Activated CD8-positive, alpha-beta memory T cell treated with anti-CD3 and anti-CD28 coated beads, Interleukin-2, amount 50 U/mL, for 48 hours (primary cell): Measurements from ENCODE around the gene CDH23.

Source experiments
- DNase-seq: peaks from one replicate; pipeline ENCODE4 v3.0.0-alpha.2; 2020

CDH23 gene

DNA sequence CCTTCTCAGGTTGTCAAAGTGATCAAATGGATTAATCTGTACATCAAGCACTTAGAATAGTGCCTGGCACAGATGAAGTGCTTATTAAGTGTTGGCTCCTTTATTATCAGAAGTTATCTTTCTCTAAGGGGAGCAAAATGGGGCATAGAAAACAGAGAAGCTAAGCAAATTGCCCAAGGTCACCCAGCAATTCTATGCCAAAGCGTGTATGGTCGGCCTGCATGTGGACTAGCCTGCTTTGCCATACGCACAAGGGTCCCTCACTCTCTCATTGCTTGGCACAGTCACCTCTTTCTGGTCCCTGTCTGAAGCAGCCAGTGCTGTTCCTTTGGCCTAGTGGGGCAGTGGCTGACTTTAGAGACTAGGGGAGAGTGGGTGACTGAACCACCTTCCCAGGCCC lies 45.3 kb downstream of the CDH23 start:
- DNase-seq, result no peak

DNA sequence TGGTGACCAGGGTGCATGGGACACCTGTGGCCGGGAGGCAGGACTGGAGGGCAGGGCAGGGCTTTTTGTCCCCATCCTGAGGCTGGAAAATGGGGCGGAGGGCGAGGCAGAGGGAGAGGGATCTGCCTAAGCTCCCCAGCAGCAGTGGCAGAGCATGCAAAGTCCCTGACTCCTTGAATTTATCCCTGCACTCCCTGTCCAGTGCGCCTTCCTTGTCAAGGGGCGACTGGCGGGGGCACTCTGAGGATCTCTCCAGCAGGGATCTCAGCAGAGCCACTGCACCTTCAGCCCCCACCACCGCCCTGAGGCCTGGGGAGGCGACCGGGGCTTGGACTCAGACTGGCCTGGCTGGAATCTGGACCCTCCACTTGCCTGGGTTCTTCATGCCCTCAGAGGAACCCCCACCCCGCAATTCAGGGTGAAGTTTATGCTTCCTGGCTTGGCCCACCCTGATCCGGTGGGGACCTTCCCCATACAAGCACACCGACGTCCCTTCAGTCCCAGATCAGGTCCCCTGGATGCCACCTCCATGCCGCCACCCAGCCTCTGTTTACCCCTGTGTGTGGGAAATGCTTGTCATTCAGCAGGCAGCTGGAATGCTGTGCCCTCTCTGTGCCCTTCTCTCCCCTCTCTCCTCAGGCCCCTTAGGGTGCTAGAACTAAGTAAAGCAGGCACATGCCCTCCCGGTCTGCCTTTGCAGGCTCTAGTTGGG lies 46.3 kb downstream of the CDH23 start:
- DNase-seq, result no peak

DNA sequence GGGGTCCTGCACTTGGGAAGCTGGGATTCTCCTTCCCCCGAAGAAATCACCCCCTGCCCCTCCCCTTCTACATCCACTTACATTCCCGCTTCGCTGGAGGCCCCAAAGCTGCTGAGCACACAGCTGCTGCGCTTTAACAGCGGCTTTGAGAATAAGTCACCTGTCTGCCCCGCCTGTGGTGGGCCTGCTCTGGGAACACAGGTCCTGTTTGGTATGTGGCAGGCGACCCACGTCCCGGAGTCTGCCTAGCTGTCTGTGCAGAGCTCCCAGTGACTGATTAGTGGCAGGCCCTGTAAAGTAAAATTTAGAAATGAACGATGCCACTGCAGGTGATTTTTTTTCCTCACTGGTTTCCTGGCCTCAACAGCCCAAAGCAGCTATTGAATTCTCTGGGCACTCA lies 47.0 kb downstream of the CDH23 start:
- no peak for DNase-seq

DNA sequence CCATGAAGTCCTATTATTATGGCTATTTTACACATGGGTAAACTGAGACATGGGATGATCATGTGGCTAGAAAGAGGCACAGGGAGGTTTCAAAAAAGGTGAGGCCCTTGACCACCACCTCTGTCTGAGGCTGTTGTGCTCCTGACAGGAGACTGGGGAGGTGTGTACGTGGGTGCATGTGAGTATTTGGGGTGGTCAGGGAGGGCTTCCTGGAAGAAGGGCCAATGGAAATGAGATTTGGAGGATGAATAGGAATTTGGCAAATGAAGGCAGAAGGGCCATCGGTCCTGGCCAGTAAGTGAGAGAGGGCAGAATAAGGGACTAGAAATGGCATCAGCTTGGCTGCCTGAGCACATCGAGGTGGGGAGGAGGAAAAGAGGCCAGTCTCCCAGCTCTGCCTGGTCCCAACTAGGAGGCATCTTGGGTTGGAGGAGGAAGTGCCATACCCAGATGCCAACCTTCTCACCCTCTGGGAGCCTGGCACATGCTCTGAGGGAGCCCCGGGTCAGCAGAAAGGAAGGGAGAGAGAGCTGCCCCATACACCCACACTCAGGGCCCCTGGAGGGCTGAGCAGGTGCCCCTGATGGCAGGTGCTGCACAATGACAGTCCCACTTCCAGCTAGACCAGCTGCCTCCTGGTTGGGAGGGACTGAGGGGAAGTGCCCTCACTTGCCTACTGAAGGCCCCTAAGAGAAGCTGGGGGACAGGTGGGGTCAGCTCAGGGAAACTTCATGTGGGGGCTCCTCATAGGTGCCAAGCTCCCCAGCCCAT lies 47.7 kb downstream of the CDH23 start:
- DNase-seq, result no peak

GRCh38 chr10:71447676-71448075 lies 51.0 kb downstream of the CDH23 start:
- no peak for DNase-seq

DNA sequence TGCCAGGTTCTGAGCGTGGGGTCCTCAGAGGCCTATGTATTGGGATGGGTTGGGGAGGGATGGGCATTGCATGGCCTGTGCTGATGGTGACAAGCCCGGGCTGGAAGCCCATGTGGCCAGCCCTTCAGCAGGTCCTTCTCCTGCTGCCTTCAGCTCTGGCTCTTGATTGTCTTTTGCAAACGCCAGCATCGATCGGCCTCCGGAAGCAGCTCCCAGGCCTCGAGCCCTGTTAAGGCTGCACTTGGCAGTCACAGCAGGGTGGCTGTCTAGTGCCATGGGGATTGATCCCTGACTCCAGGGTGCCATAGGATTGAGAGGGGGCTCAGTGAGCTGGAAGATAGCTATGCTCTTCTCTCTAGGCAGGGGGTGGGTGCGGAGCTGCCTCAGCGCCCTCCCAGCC lies 51.4 kb downstream of the CDH23 start:
- no peak for DNase-seq

DNA sequence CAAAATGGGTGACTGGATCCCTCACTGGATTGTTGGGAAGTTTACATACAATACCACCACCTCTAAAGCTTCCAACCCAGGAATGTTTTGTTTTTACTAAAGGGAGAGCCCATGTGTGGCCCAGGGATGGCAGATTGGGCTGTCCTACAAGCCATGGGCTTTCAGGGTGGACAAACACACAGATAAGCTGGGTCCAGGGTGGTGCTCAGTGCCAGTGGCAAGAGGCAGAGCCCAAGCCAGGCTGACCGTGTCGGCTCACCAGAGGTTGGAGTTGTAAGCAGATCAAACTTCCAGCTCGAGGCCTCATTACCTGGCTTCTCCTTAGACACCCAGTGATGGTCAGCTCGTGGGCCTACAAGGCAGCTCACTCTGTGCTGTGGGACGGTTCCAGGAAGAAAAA lies 52.3 kb downstream of the CDH23 start:
- no peak for DNase-seq

GRCh38 chr10:71451754-71452153 lies 55.0 kb downstream of the CDH23 start:
- no peak for DNase-seq

DNA sequence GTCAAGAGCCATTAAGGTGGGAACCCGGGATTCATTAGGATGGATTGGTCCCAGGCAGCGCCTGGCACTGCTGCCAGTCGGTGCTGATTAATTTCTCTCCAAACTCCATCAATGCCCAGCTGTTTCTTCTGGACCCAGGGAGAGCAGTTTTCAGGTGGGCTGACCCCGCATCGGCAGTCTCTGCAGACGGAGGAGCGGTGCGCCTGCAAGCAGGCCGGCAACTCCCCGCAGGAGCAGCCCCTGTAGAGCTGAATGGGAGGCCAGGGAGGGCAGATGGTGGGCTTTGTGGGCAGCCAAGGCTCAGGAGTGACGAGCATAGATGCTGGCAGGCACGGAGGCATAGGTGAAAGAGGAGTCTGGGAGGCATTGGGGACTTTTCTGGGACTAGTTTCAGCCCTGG lies 56.5 kb downstream of the CDH23 start:
- DNase-seq, result no peak

DNA sequence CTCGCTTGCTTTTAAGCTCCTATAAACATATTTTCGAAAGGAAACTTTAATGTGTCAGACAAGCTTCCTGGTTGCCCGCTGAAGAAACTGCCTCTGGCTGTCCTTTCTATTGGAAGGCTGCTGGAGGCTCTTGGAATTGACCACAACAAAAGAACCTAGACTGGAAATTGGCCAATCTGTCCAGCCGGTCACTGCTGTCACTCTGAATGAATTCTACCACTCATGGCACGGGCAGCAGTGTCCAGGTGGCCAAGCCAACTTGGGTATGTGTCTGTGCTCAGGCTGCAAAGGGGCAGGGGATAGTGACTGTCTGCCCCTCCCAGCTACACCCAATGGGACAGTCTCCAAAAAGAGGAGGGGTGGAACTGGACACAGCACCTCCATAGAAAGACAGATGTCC lies 57.6 kb downstream of the CDH23 start:
- no peak for DNase-seq

- DNase-seq, result no peak
Measured at GRCh38 chr10:71455035-71455434, 58.3 kb downstream of the CDH23 start.

DNA sequence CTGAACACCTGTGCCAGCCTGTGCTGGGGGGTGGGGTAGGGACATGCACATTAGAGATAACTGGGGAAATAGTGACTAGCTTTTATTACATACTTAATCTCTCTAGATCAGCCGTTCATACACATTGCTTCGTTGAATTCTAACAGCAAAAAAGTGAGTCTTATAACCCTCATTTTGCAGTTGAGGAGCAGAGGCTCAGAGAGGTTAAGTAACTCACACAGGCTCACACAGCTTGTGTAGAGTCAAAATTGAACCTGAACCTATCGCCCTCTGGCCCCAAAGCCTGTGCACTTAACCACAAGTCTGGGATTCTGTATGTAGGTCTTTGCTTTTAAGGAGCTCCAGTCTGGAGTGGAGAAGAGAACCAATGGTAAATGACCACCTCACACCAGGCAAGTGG lies 59.9 kb downstream of the CDH23 start:
- no peak for DNase-seq

- DNase-seq, result no peak
Measured at GRCh38 chr10:71457908-71458307, 61.2 kb downstream of the CDH23 start.

DNA sequence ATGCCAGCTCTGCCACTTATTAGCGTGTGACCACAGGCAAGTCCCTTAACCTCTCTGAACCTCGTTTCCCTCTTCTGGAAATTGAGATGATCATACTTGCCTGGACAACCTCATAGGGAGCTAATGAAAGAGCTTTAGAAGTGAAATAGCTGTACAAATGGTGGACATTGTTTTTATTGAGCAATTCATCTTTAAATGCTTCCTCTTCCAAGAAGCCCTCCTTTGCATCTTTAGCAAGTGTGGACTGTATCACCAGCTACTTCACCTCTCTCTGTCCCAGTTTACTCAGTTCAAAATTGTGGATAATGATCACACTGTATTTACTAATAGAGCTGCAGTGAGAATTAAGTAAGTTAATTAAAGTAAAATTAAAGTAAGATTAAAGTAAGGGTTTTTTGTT lies 61.7 kb downstream of the CDH23 start:
- DNase-seq, result no peak

DNA sequence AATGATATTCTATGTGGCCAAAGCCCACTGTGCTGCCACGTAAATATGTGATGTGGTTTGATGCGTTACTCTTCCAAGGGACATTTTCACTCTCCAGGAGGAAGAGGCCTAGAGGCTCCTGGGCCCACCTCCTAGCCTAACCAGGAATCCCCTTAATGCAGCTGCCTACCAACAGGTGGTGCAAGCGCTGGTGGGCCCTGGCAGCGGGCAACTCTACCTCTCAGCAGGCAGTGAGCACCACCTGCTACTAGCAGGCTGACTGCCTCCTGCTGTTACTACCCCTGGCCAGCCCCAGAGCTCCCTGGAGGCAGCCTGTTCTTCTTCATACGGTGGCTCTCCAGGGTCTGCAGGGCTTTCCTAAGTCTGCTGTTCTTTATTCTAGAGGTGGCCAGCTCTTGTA lies 62.8 kb downstream of the CDH23 start:
- DNase-seq, result no peak

GRCh38 chr10:71460615-71461014 lies 63.9 kb downstream of the CDH23 start:
- no peak for DNase-seq

DNA sequence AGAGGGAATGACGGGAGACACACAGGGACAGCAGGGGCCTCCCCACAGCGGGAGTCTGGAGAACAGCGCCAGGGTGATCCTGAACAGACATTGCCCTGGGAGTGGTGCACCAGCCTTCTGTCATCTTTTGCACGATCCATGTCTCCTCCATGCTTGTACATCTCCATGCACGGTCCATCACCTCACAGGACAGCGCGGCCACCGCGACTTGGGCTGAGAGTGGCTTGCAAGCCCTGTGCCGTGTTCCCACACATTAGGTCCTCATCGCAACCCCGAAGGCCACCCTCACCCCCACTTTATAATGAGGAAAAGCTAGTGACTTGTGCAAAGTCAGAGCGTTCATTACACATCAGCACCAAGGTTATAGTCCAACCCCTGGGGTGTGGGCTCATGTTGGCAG lies 64.7 kb downstream of the CDH23 start:
- no peak for DNase-seq

DNA sequence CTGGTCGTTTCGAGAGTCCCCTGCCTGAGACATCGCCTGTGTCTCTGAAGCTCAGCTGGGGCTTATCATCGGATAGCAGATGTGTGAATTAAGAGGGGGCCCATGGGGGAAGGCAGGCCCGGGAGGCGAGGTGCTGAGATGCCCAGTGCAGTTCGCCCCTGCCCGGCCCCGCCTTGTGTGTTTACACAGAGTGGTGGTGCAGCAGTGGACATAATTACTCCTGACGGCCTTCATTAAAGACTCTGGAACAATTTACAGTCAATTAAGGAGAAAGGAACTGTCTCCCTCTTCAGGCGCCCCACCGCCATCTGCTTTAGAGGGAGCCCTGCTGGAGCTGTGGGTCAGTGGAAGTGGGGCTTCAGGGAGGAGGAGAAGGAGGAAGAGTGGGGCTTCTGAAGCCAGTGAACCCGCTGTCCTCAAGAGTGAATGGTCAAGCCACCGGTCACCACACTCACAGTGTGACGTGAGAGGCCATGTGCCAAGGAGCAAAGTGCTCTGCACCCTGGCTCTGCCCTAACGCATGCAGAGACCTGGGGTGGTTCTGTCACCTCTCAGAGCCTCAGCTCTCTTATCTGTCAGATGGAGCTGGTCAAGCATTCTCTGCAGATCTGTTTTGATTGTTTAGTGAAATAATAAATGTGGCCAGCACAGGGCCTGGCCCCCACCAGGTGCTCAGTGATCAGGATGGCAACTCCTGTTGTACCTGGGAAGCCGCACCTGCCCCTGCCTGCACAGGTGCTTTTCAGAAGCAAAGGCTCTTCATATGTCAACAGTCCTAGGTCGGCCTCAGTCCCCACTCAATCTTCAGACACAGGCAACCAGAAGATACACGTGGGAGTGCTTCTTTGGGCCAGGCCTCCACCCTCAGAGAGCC lies 65.6 kb downstream of the CDH23 start:
- no peak for DNase-seq

GRCh38 chr10:71463111-71463510 lies 66.4 kb downstream of the CDH23 start:
- DNase-seq, result no peak

- no peak for DNase-seq
Measured at GRCh38 chr10:71465551-71466252, 69.0 kb downstream of the CDH23 start.

GRCh38 chr10:71466330-71466729 lies 69.6 kb downstream of the CDH23 start:
- no peak for DNase-seq

DNA sequence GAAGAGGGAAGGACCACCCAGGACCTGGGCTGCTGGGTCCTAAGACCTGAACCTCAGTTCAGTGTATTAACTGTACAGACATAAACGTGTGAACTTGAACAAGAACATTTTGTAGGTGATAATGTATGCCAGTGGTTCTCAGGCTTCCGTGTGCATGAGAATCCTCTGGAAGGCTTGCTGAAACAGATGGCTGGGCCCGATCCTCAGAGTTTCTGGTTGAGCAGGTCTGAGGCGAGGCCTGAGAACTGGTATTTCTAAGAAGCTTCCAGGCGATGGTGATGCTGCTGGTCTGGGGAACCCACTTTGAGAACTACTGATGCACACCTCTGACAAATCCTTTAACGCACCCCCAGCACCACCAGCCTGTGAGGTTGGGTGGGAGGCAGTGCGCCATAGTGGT lies 70.4 kb downstream of the CDH23 start:
- DNase-seq, result no peak
